Activated CD4-positive, alpha-beta T cell treated with anti-CD3 and anti-CD28 coated beads for 36 hours (primary cell): ENCODE data around the gene FXYD7. TPM values are rescaled to one million over a fixed set of nuclear protein-coding genes. Genes with fewer than 3 reads are reported as not detected.
A peak's percentile ranks its signal among the peaks of the same experiment; 100 is the strongest.
"Not testable (repeated sequence)": the region's sequence is repeated elsewhere in the genome, so short reads cannot be mapped to it uniquely, and the experiment has no call there.

Experiments used
- ATAC-seq: fragments of 200-7000 bp; cut with Tn5 transposase; one replicate; pipeline ENCODE4 v1.10.0; 2021; ENCODE audit warnings: mild to moderate bottlenecking, moderate library complexity
- CTCF ChIA-PET: fragments of 350-600 bp; sonication (Branson Sonifier 250); formaldehyde crosslinking; loops from one replicate; lab custom pipeline; 2021; ENCODE audit warnings: antibody characterized with exemption; lab: Charles Lee
- POLR2A ChIA-PET: fragments of 350-600 bp; sonication (Branson Sonifier 250); formaldehyde crosslinking; loops from one replicate; lab custom pipeline; 2021; ENCODE audit warnings: antibody characterized with exemption, inconsistent platforms; lab: Charles Lee
- DNase-seq: peaks from one replicate; pipeline ENCODE4 v3.0.0-alpha.2; 2020
- H3K27ac Mint-ChIP-seq: one replicate; pipeline ENCODE4 v1.8.0; 2021; ENCODE audit warnings: mixed read lengths
- H3K27me3 Mint-ChIP-seq: one replicate; pipeline ENCODE4 v1.8.0; 2021; ENCODE audit warnings: mixed read lengths
- H3K36me3 Mint-ChIP-seq: one replicate; pipeline ENCODE4 v1.8.0; 2021; ENCODE audit warnings: low read depth, mixed read lengths
- H3K4me1 Mint-ChIP-seq: one replicate; pipeline ENCODE4 v1.8.0; 2021; ENCODE audit warnings: mixed read lengths
- H3K4me3 Mint-ChIP-seq: one replicate; pipeline ENCODE4 v1.8.0; 2021; ENCODE audit warnings: mild to moderate bottlenecking, moderate library complexity, mixed read lengths
- H3K9me3 Mint-ChIP-seq: one replicate; pipeline ENCODE4 v1.8.0; 2021; ENCODE audit warnings: low read depth, mixed read lengths
- intact Hi-C, 2 experiments: fragments of 100-400 bp; cut with DNase I in 1 of 2; cut with micrococcal nuclease in 1 of 2; formaldehyde crosslinking; loops; one replicate each; pipeline versions ENCODE4 v1.14.2 to v1.15.1; 2022 to 2024; cut with DNase I, micrococcal nuclease
- total RNA-seq, 2 experiments: library from RNA; stranded (reverse); gene quantifications; one replicate each; pipeline ENCODE4 v1.2.3, GENCODE V29; 2021

Gene FXYD7
- total RNA-seq, 2 experiments from 2014 or later, result 0.41 to 0.46 TPM

DNA sequence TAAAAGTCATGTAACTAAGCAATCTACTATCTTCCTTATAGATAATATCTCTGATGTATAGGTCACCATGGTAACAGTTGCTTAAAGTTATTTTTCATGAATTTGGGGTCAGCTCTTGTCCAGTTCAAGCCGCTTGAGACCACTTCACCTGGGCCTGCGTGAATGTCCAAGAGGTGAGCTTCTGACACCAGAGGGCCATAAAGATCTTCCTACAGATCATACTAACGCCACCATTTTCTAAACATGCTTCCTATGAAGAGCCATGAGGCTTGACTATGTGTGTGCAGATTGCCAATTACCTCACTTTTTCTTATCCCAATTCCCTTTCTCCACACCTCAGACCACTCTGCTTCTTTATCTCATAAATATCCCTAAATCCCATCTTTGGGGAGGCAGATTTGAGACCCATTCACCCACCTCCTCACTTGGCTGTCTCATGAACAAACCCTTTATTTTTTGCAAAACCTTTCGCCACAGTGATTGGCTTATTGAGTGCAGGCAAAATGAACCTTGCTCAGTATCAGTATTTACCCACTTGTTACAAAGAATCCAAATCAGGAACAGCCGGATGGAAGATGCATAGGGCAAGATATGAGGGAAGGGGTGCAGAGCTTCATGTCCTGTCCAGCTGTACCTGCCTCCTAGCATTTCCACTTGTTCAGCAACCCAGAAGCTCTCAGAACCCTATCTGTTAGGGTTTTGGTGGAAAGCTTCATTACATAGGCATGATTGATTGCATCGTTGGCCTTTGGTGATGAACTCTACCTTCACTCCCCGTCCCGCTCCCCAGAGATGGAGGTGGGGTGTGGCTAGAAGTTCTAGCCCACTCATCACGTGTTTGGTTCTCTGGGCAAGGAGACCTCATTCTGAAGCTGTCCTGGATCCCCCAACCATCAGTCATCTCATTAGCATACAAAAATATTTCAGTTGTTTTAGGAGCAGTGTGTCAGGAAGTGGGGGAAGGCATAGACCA, 51.2 kb downstream of the FXYD7 start:
- no peak for DNase-seq
- CTCF ChIA-PET, result interaction anchor here (1.1 to 1.8 kb wide), 2 partner anchors 11 to 53 kb away, joined by 3 to 6 read pairs; no protein-coding TSS in a partner anchor
- H3K27me3 Mint-ChIP-seq, result no peaks in the 10 kb centered on the region
- POLR2A ChIA-PET, result no interaction called here
- peaks cover 3% of the 10 kb centered on the region for H3K4me1 Mint-ChIP-seq
- no peak overlapping the region for H3K4me3 Mint-ChIP-seq
- no peak overlapping the region for H3K27ac Mint-ChIP-seq
- intact Hi-C loops, result no loop called here
- ATAC-seq, result no peak
- H3K36me3 Mint-ChIP-seq, result no peaks in the 10 kb centered on the region
- peaks cover 2% of the 10 kb centered on the region for H3K9me3 Mint-ChIP-seq

DNA sequence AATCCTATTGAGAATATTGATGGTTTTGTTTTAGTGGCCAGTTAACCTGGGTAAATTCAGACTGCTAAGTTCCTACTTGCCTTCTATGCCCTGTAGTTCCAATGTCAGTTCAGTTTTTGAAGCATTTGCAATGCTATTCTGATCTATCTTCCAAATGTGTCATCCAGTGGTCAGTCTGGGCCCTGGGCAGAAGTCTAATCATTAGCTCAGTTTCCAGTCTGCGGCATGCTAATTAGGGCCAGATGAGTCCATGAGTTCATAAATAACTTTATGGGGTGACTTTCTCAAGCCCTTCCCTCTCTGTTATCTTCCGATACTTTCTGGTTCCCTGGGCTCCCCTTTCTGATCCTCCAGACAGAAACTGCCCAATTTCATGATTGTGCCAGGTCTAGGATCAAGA, 52.8 kb downstream of the FXYD7 start:
- ChIA-PET CTCF (interaction anchor here (1.8 kb wide), 1 partner anchor 55 kb away, joined by 6 read pairs; no protein-coding TSS in a partner anchor), POLR2A (no interaction called here)
- Mint-ChIP-seq H3K4me1 (peaks cover 4% of the 10 kb centered on the region), H3K27ac (no peak overlapping the region), H3K9me3 (peaks cover 2% of the 10 kb centered on the region), H3K27me3 (no peaks in the 10 kb centered on the region), H3K4me3 (no peak overlapping the region), H3K36me3 (no peaks in the 10 kb centered on the region)
- intact Hi-C loops, result no loop called here
- DNase-seq (no peak), ATAC-seq (no peak)

GRCh38 chr19:35196861-35197260, 53.8 kb downstream of the FXYD7 start:
- H3K4me3 Mint-ChIP-seq, H3K27ac Mint-ChIP-seq, POLR2A ChIA-PET, H3K9me3 Mint-ChIP-seq, H3K27me3 Mint-ChIP-seq, H3K36me3 Mint-ChIP-seq, CTCF ChIA-PET, DNase-seq, intact Hi-C loops: not testable (repeated sequence)
- H3K4me1 Mint-ChIP-seq, result peaks cover 11% of the 10 kb centered on the region
- ATAC-seq, result peak; percentile 44

DNA sequence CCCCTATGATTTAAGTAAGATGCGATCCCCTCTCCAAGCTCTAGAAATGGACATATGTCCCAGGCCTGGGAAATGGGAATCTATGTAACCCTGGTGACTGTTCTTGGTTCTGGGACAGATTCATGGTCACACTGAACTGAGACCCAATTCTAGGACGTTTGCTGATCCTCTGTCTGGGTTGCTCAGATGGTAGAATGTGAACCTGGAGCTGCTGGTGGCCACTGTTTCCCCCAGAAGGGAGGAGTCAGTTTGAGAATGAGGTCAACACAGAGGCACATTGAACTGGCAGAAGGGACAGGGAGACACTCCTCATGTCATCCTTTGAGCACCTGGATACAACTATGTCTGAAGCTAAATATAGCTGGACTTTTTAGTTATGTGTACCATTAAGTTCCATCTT, 56.4 kb downstream of the FXYD7 start:
- CTCF ChIA-PET, result interaction anchor here (0.7 to 1.2 kb wide), 5 partner anchors 8 to 73 kb away, joined by 3 to 5 read pairs (median 4); no protein-coding TSS in a partner anchor
- intact Hi-C loops, result no loop called here
- no peaks in the 10 kb centered on the region for H3K36me3 Mint-ChIP-seq
- H3K27ac Mint-ChIP-seq, result no peak overlapping the region
- H3K27me3 Mint-ChIP-seq, result no peaks in the 10 kb centered on the region
- DNase-seq (no peak), ATAC-seq (no peak)
- POLR2A ChIA-PET, result no interaction called here
- H3K4me3 Mint-ChIP-seq, result no peak overlapping the region
- peaks cover 31% of the 10 kb centered on the region for H3K4me1 Mint-ChIP-seq
- H3K9me3 Mint-ChIP-seq, result no peaks in the 10 kb centered on the region

GRCh38 chr19:35202722-35203688, 60.0 kb downstream of the FXYD7 start:
- Mint-ChIP-seq H3K4me3 (no peak overlapping the region), H3K27ac (peak overlapping the region; percentile 95), H3K4me1 (peaks cover 66% of the 10 kb centered on the region), H3K9me3 (no peaks in the 10 kb centered on the region), H3K36me3 (peaks cover 2% of the 10 kb centered on the region), H3K27me3 (no peaks in the 10 kb centered on the region)
- no peak for ATAC-seq
- ChIA-PET POLR2A (interaction anchor here (1.1 kb wide), 1 partner anchor 11 kb away, joined by 4 read pairs; no protein-coding TSS in a partner anchor), CTCF (interaction anchor here (0.6 to 1.1 kb wide), 5 partner anchors 14 to 156 kb away, joined by 3 to 4 read pairs (median 3); partner anchors contain the start of gene FXYD5)
- no peak for DNase-seq
- intact Hi-C loops, result no loop called here

Other genes with a start within 250 kb of the FXYD7 start
- 1 to 10 TPM; 5.7 to 6.2 TPM for gene ZNF30, start 216.4 kb upstream of the FXYD7 start, total RNA-seq
- 1 to 10 TPM; 5.6 to 5.7 TPM for gene ZNF792, start 179.0 kb upstream of the FXYD7 start, total RNA-seq
- 100 to 1,000 TPM; 185 to 227 TPM for gene GRAMD1A, start 142.9 kb upstream of the FXYD7 start, total RNA-seq
- gene SCN1B, start 112.8 kb upstream of the FXYD7 start, total RNA-seq, result 1 to 10 TPM; 1.3 to 1.6 TPM
- gene HPN, start 101.5 kb upstream of the FXYD7 start, total RNA-seq, result under 1 TPM in 1 of 2 experiments, not detected in 1; 0.09 TPM
- gene FXYD3, start 27.4 kb upstream of the FXYD7 start, total RNA-seq, result not detected
- gene LGI4, start 8.2 kb upstream of the FXYD7 start, total RNA-seq, result under 1 TPM; 0.66 to 0.67 TPM
- gene FXYD1, start 4.4 kb upstream of the FXYD7 start, total RNA-seq, result 1 to 10 TPM; 1.9 to 2.4 TPM
- gene FXYD5, start 11.5 kb downstream of the FXYD7 start, total RNA-seq, result 100 to 1,000 TPM; 261 to 358 TPM
- not detected for gene FAM187B, start 85.5 kb downstream of the FXYD7 start, total RNA-seq
- gene LSR, start 105.7 kb downstream of the FXYD7 start, total RNA-seq, result 10 to 100 TPM; 10.0 to 12.2 TPM
- 100 to 1,000 TPM; 116 to 154 TPM for gene USF2, start 125.7 kb downstream of the FXYD7 start, total RNA-seq
- gene HAMP, start 139.3 kb downstream of the FXYD7 start, total RNA-seq, result under 1 TPM; 0.25 to 0.30 TPM
- under 1 TPM; 0.19 to 0.34 TPM for gene MAG, start 148.9 kb downstream of the FXYD7 start, total RNA-seq
- 1 to 10 TPM; 3.5 to 4.1 TPM for gene CD22, start 185.9 kb downstream of the FXYD7 start, total RNA-seq
- gene FFAR1, start 204.6 kb downstream of the FXYD7 start, total RNA-seq, result under 1 TPM; 0.23 to 0.35 TPM
- 1 to 10 TPM; 2.4 to 3.1 TPM for gene FFAR3, start 215.2 kb downstream of the FXYD7 start, total RNA-seq
- 1 to 10 TPM in 1 of 2 experiments, under 1 TPM in 1; 0.54 to 1.1 TPM for gene GPR42, start 227.8 kb downstream of the FXYD7 start, total RNA-seq